ENCODE results near the gene NHERF1. TPM values are rescaled to one million over a fixed set of nuclear protein-coding genes. Genes with fewer than 3 reads are reported as not detected.
A peak's percentile ranks its signal among the peaks of the same experiment; 100 is the strongest.

The NHERF1 gene
- total and polyA plus RNA-seq, 5 donors = 6.1 to 11.6 (median 9.2) TPM

DNA sequence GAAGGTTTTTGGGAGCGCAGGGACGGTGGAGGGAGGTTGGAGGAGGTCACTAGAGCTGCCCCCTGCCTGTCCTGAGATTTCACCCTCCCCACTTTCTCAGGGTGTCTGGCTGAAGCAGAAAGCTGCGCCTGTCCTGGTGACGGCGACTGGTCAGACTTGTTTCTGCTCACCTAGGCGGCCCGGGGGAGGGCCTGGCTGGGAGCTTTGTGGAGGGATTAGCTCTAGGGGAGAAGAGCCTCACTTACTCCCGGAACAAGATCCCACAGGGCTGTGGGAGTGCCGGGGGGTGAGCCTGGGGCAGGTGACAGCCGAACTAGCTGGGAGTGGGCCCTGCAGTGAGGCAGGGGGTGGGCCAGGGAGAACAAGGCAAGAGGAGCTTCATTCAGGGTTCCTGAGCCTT lies 11.5 kb downstream of the NHERF1 start:
- Histone ChIP-seq H3K27ac (ENCODE audit: low read length) (no peak overlapping the region), H3K27me3 (ENCODE audit: control insufficient read depth, insufficient read depth) (no peaks in the 10 kb centered on the region), H3K4me3 (ENCODE audit: low read length) (no peak overlapping the region), H3K9me3 (ENCODE audit: control insufficient read depth, low read length) (no peaks in the 10 kb centered on the region), H3K4me1 (ENCODE audit: control insufficient read depth, insufficient read depth, low read length) (peaks cover 14% of the 10 kb centered on the region)
- DNase-seq (no peak), ATAC-seq (no peak)
- intact Hi-C loops (cut with DNase I) = no loop called here
- 84% methylated on average over 10 of the region's 10 CpGs for WGBS

GRCh38 chr17:74760404-74761105 lies 12.1 kb downstream of the NHERF1 start:
- 70% methylated on average over 7 of the region's 7 CpGs for WGBS
- intact Hi-C loops (cut with DNase I) = no loop called here
- Histone ChIP-seq H3K27ac (ENCODE audit: low read length) (peak overlapping the region; percentile 3), H3K9me3 (ENCODE audit: control insufficient read depth, low read length) (no peaks in the 10 kb centered on the region), H3K27me3 (ENCODE audit: control insufficient read depth, insufficient read depth) (no peaks in the 10 kb centered on the region), H3K4me3 (ENCODE audit: low read length) (no peak overlapping the region), H3K4me1 (ENCODE audit: control insufficient read depth, insufficient read depth, low read length) (peaks cover 14% of the 10 kb centered on the region)
- peak; percentile 27 to 44 for ATAC-seq
- DNase-seq = peak in 1 of 3 donors; percentile 63

DNA sequence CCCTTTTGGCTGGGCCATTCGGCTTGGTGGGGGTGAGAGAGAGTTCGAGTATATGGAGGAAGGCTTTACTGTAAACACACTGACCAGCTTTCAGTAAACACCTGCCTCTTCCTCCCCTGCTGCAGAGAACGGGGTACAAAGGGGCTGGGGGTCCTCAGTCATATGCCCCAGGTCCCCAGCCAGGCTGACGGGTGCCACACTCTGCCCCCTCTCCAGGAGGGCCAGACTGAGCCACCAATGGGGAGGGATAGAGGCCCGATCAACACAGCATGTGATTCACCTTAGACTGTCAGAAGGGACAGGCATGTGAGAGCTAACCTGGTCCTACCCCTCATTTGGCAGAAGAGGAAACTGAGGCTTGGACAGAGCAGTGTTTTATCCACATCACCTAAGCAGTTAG lies 13.0 kb downstream of the NHERF1 start:
- H3K27ac ChIP-seq (ENCODE audit: low read length) = no peak overlapping the region
- intact Hi-C loops (cut with DNase I) = no loop called here
- DNase-seq = no peak
- H3K4me1 ChIP-seq (ENCODE audit: control insufficient read depth, insufficient read depth, low read length) = peaks cover 14% of the 10 kb centered on the region
- 74% methylated on average over 5 of the region's 5 CpGs for WGBS
- H3K4me3 ChIP-seq (ENCODE audit: low read length) = no peak overlapping the region
- H3K9me3 ChIP-seq (ENCODE audit: control insufficient read depth, low read length) = no peaks in the 10 kb centered on the region
- H3K27me3 ChIP-seq (ENCODE audit: control insufficient read depth, insufficient read depth) = no peaks in the 10 kb centered on the region
- ATAC-seq = no peak

GRCh38 chr17:74761931-74762330 lies 13.5 kb downstream of the NHERF1 start:
- WGBS = 96% methylated on average over 11 of the region's 11 CpGs
- Histone ChIP-seq H3K9me3 (ENCODE audit: control insufficient read depth, low read length) (no peaks in the 10 kb centered on the region), H3K4me3 (ENCODE audit: low read length) (no peak overlapping the region), H3K27ac (ENCODE audit: low read length) (no peak overlapping the region), H3K27me3 (ENCODE audit: control insufficient read depth, insufficient read depth) (no peaks in the 10 kb centered on the region), H3K4me1 (ENCODE audit: control insufficient read depth, insufficient read depth, low read length) (peaks cover 14% of the 10 kb centered on the region)
- DNase-seq = no peak
- no peak for ATAC-seq
- intact Hi-C loops (cut with DNase I) = no loop called here

- WGBS = 59% methylated on average over 16 of the region's 16 CpGs
- ATAC-seq = no peak
- H3K4me1 ChIP-seq (ENCODE audit: control insufficient read depth, insufficient read depth, low read length) = peaks cover 3% of the 10 kb centered on the region
Measured at GRCh38 chr17:74763565-74764387, 15.3 kb downstream of the NHERF1 start.

DNA sequence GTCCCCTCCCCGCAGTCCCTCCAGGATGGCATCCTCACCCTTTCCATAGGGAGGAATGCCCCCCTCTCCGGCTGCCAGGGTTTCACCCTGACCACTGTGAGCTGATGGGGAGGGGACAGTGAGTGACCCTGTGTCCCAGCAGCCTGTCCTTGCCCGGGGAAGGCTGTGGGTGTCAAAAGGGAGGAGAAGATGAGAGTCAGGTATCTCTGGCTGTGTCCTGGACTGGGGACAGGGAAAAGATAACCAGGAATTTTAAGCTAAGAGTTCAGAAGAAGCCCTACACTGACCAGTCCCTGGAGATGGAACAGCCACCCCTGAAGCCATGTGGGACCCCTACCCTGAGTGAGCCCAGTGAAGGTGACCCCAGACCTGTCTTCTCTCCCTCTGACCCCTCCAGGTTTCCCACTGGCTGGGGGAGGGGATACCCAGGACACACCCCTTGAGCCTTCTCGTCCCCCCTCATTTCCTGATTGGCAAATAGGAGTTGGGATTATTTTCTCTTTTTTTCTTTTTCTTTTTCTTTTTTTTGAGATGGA lies 16.4 kb downstream of the NHERF1 start:
- no peak overlapping the region for H3K4me3 ChIP-seq (ENCODE audit: low read length)
- DNase-seq (no peak), ATAC-seq (no peak)
- H3K4me1 ChIP-seq (ENCODE audit: control insufficient read depth, insufficient read depth, low read length) = peaks cover 3% of the 10 kb centered on the region
- no peak overlapping the region for H3K27ac ChIP-seq (ENCODE audit: low read length)
- WGBS = 75% methylated on average over 4 of the region's 4 CpGs
- no peaks in the 10 kb centered on the region for H3K27me3 ChIP-seq (ENCODE audit: control insufficient read depth, insufficient read depth)
- intact Hi-C loops (cut with DNase I) = no loop called here
- no peaks in the 10 kb centered on the region for H3K9me3 ChIP-seq (ENCODE audit: control insufficient read depth, low read length)

More at GRCh38 chr17:74763565-74764387, 15.3 kb downstream of the NHERF1 start:
- intact Hi-C loops (cut with DNase I) = no loop called here
- no peak overlapping the region for H3K4me3 ChIP-seq (ENCODE audit: low read length)
- DNase-seq = no peak
- no peak overlapping the region for H3K27ac ChIP-seq (ENCODE audit: low read length)
- H3K27me3 ChIP-seq (ENCODE audit: control insufficient read depth, insufficient read depth) = no peaks in the 10 kb centered on the region
- no peaks in the 10 kb centered on the region for H3K9me3 ChIP-seq (ENCODE audit: control insufficient read depth, low read length)

DNA sequence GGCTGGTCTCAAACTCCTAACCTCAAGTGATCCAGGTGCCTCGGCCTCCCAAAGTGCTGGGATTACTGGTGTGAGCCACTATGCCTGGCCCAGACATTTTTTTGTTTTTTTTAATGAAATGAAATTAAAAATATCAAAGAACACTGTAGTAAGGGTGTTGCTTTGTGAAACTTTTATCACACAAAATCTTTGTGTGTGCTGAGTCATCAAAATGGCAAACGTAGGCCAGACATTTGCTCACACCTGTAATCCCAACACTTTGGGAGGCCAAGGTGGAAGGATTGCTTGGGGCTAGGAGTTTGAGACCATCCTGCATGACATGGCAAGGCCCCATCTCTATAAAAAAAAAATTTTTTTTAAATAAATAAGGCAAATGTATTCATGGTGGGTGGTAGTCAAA lies 18.0 kb downstream of the NHERF1 start:
- 87% methylated on average over 2 of the region's 2 CpGs for WGBS
- Histone ChIP-seq H3K9me3 (ENCODE audit: control insufficient read depth, low read length) (no peaks in the 10 kb centered on the region), H3K27me3 (ENCODE audit: control insufficient read depth, insufficient read depth) (no peaks in the 10 kb centered on the region), H3K27ac (ENCODE audit: low read length) (no peak overlapping the region), H3K4me3 (ENCODE audit: low read length) (no peak overlapping the region), H3K4me1 (ENCODE audit: control insufficient read depth, insufficient read depth, low read length) (no peaks in the 10 kb centered on the region)
- no peak for DNase-seq
- no peak for ATAC-seq
- intact Hi-C loops (cut with DNase I) = no loop called here

- Histone ChIP-seq H3K9me3 (ENCODE audit: control insufficient read depth, low read length) (no peaks in the 10 kb centered on the region), H3K27ac (ENCODE audit: low read length) (no peak overlapping the region), H3K27me3 (ENCODE audit: control insufficient read depth, insufficient read depth) (no peaks in the 10 kb centered on the region), H3K4me3 (ENCODE audit: low read length) (no peak overlapping the region), H3K4me1 (ENCODE audit: control insufficient read depth, insufficient read depth, low read length) (no peaks in the 10 kb centered on the region)
- intact Hi-C loops (cut with DNase I) = no loop called here
- 65% methylated on average over 10 of the region's 10 CpGs for WGBS
- no peak for ATAC-seq
- peak in 2 of 3 donors; percentile 44 to 74 for DNase-seq
Measured at GRCh38 chr17:74767111-74767516, 18.7 kb downstream of the NHERF1 start.

- no peaks in the 10 kb centered on the region for H3K4me1 ChIP-seq (ENCODE audit: control insufficient read depth, insufficient read depth, low read length)
- DNase-seq = peak; percentile 70 to 81 (median 79)
- peak overlapping the region; percentile 16 for H3K27ac ChIP-seq (ENCODE audit: low read length)
- H3K9me3 ChIP-seq (ENCODE audit: control insufficient read depth, low read length) = no peaks in the 10 kb centered on the region
- ATAC-seq = peak; percentile 50 to 53
- H3K27me3 ChIP-seq (ENCODE audit: control insufficient read depth, insufficient read depth) = no peaks in the 10 kb centered on the region
- 49% methylated on average over 17 of the region's 17 CpGs for WGBS
- no peak overlapping the region for H3K4me3 ChIP-seq (ENCODE audit: low read length)
- intact Hi-C loops (cut with DNase I) = no loop called here
Measured at GRCh38 chr17:74768069-74768762, 19.8 kb downstream of the NHERF1 start.

DNA sequence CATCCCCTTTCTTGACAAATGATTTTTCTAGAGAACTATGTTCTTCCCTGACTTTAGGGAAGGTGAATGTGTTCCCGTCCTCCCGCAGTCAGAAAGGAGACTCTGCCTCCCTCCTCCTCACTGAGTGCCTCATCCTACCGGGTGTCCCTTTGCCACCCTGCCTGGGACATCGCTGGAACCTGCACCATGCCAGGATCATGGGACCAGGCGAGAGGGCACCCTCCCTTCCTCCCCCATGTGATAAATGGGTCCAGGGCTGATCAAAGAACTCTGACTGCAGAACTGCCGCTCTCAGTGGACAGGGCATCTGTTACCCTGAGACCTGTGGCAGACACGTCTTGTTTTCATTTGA lies 20.3 kb downstream of the NHERF1 start:
- intact Hi-C loops (cut with DNase I) = no loop called here
- no peaks in the 10 kb centered on the region for H3K27me3 ChIP-seq (ENCODE audit: control insufficient read depth, insufficient read depth)

More for the DNA sequence above, 20.3 kb downstream of the NHERF1 start:
- 55% methylated on average over 7 of the region's 7 CpGs for WGBS
- peak overlapping the region; percentile 16 for H3K27ac ChIP-seq (ENCODE audit: low read length)
- no peaks in the 10 kb centered on the region for H3K9me3 ChIP-seq (ENCODE audit: control insufficient read depth, low read length)
- H3K4me1 ChIP-seq (ENCODE audit: control insufficient read depth, insufficient read depth, low read length) = peaks cover 2% of the 10 kb centered on the region
- DNase-seq (no peak), ATAC-seq (no peak)
- H3K4me3 ChIP-seq (ENCODE audit: low read length) = no peak overlapping the region
